GM12878 (cell line): ENCODE measurements around the gene ERVMER34-1. TPM values are rescaled to one million over a fixed set of nuclear protein-coding genes. Genes with fewer than 3 reads are reported as not detected.

Source experiments
- ATAC-seq: fragments of 200-7000 bp; cut with Tn5 transposase; 3 replicates; pipeline ENCODE4 v1.9.1; 2020; ENCODE audit warnings: mild to moderate bottlenecking, moderate library complexity
- BruUV-seq: library from RNA; stranded (reverse); fragments of 400-500 nt; replicated peaks from 2 replicates; lab custom pipeline; 2021; lab: Mats Ljungman, UMichigan
- CTCF ChIA-PET: fragments of 300-600 bp; sonication (Branson Sonifier 250); formaldehyde crosslinking; extraction: SDS; loops from one replicate; lab custom pipeline; 2021; ENCODE audit warnings: inconsistent platforms; lab: Yijun Ruan, JAX
- POLR2A ChIA-PET: fragments of 350-600 bp; formaldehyde crosslinking; extraction: SDS; loops from one replicate; lab custom pipeline; 2021; ENCODE audit warnings: inconsistent platforms; lab: Charles Lee
- RAD21 ChIA-PET: fragments of 300-600 bp; sonication (Branson Sonifier 250); formaldehyde crosslinking; loops from one replicate; lab custom pipeline; 2023; ENCODE audit warnings: antibody characterized with exemption; ENCODE audit not compliant: unreplicated experiment; lab: Charles Lee
- SMC1A ChIA-PET: fragments of 300-600 bp; sonication (Branson Sonifier 250); formaldehyde crosslinking; loops from one replicate; lab custom pipeline; 2023; ENCODE audit not compliant: unreplicated experiment, uncharacterized antibody; lab: Charles Lee
- DNase-seq: peaks from one replicate; pipeline ENCODE4 v3.0.0-alpha.2; 2011; ENCODE audit warnings: low read depth, low spot score
- FAIRE-seq: peaks from 3 replicates; lab custom pipeline; 2011; peaks lifted over from hg19 to GRCh38; lab: Jason Lieb, UNC
- H2AFZ ChIP-seq: 2 replicates; pipeline ENCODE4 v1.6.0; 2011; ENCODE audit warnings: low read depth, low read length, control low read depth; ENCODE audit not compliant: control insufficient read depth
- H3K27ac ChIP-seq: 2 replicates; pipeline ENCODE4 v1.5.1; 2011; ENCODE audit warnings: control low read depth; ENCODE audit not compliant: control insufficient read depth, insufficient read depth
- H3K27me3 ChIP-seq, 2 experiments: replicated peaks in 1 of 2; 2 replicates each; pipeline versions ENCODE4 v1.6.0 to v1.6.1; 2011; ENCODE audit warnings: low read length in 1 of 2; ENCODE audit not compliant: control insufficient read depth in 2 of 2, insufficient read depth in 2 of 2
- H3K36me3 ChIP-seq, 2 experiments: 2 replicates each; pipeline ENCODE4 v1.5.1; 2011; ENCODE audit warnings: low read length in 1 of 2; ENCODE audit not compliant: control insufficient read depth in 2 of 2, insufficient read depth in 2 of 2
- H3K4me1 ChIP-seq: 2 replicates; pipeline ENCODE4 v1.6.1; 2011; ENCODE audit warnings: mild to moderate bottlenecking, low read length, moderate library complexity, mixed read lengths; ENCODE audit not compliant: control insufficient read depth, insufficient read depth
- H3K4me2 ChIP-seq: 2 replicates; pipeline ENCODE4 v1.6.0; 2011; ENCODE audit warnings: control low read depth; ENCODE audit not compliant: control insufficient read depth, insufficient read depth
- H3K4me3 ChIP-seq: fragments of 200-600 bp; sonication (generic); 2 replicates; pipeline ENCODE4 v1.5.1; 2016
- H3K79me2 ChIP-seq: 2 replicates; pipeline ENCODE4 v1.6.0; 2011; ENCODE audit warnings: low read length; ENCODE audit not compliant: control insufficient read depth, insufficient read depth
- H3K9ac ChIP-seq: 2 replicates; pipeline ENCODE4 v1.8.0; 2011; ENCODE audit warnings: low read length, control low read depth, mixed read lengths; ENCODE audit not compliant: control insufficient read depth, insufficient read depth
- H3K9me3 ChIP-seq: replicated peaks from 3 replicates; pipeline ENCODE4 v1.5.1; 2011; ENCODE audit warnings: mild to moderate bottlenecking, low read length; ENCODE audit not compliant: control insufficient read depth, insufficient read depth
- H4K20me1 ChIP-seq: 2 replicates; pipeline ENCODE4 v1.6.0; 2011; ENCODE audit not compliant: control insufficient read depth, insufficient read depth
- CBFB ChIP-seq: IDR thresholded peaks from 2 replicates; pipeline ENCODE4 v1.6.1; 2016; ENCODE audit warnings: antibody characterized with exemption, low read depth
- CBX3 ChIP-seq: fragments of 200-600 bp; sonication (generic); IDR thresholded peaks from 2 replicates; pipeline ENCODE4 v1.6.1; 2016; ENCODE audit warnings: low read depth, borderline replicate concordance
- DPF2 ChIP-seq: fragments of 450-650 bp; IDR thresholded peaks from 2 replicates; pipeline ENCODE4 v1.6.1; 2017; ENCODE audit warnings: mild to moderate bottlenecking
- POLR2AphosphoS2 ChIP-seq: IDR thresholded peaks from 2 replicates; pipeline ENCODE4 v1.6.1; 2011; ENCODE audit warnings: low read depth, mild to moderate bottlenecking, low read length, improper control_type of control experiment, moderate library complexity
- POLR2AphosphoS5 ChIP-seq: IDR thresholded peaks from 2 replicates; pipeline ENCODE4 v1.6.1; 2011; ENCODE audit warnings: mild to moderate bottlenecking, low read length, inconsistent platforms
- SIX5 ChIP-seq: IDR thresholded peaks from 2 replicates; pipeline ENCODE4 v1.6.1; 2011; ENCODE audit warnings: mild to moderate bottlenecking, low read depth, low read length, moderate library complexity; ENCODE audit not compliant: severe bottlenecking
- SMC3 ChIP-seq: IDR thresholded peaks from 2 replicates; pipeline ENCODE4 v1.6.1; 2011; ENCODE audit warnings: low read length, improper control_type of control experiment, borderline replicate concordance
- TARDBP ChIP-seq: IDR thresholded peaks from 2 replicates; pipeline ENCODE4 v1.6.1; 2016; ENCODE audit warnings: borderline replicate concordance
- YBX1 ChIP-seq: fragments of 450-650 bp; IDR thresholded peaks from 2 replicates; pipeline ENCODE4 v1.6.1; 2016; ENCODE audit warnings: antibody characterized with exemption
- WGBS: methylation state at CpG from one replicate; pipeline ENCODE4 v1.1.6; 2016; ENCODE audit warnings: low lambda C conversion rate; ENCODE audit not compliant: insufficient replicate concordance, insufficient coverage; ENCODE audit errors: missing lambda C conversion rate; 5-methylcytosine and 5-hydroxymethylcytosine counted together
- in situ Hi-C: fragments of 300-500 bp; cut with MboI; formaldehyde crosslinking; loops from 9 replicates; pipeline ENCODE4 v1.14.3; 2018; ENCODE audit warnings: mixed read lengths
- intact Hi-C: fragments of 100-400 bp; cut with micrococcal nuclease; formaldehyde crosslinking; loops from one replicate; pipeline ENCODE4 v1.14.2; 2022; ENCODE audit not compliant: unreplicated experiment
- polyA plus RNA-seq, 11 experiments: library from polyadenylated mRNA; depleted of rRNA in 4 of 11; unstranded in 6 of 11; stranded (reverse) in 5 of 11; fragments of >200 nt; fragmentation: Nextera tagmentation in 4 of 11; fragmentation: Illumina TruSeq in 1 of 11; extraction: Ambion mirVana in 4 of 11; extraction: Trizol in 1 of 11; gene quantifications; 1 replicate in 1 of 11; 2 replicates in 10 of 11; pipeline versions ENCODE4 v1.2.1 to v1.2.3, GENCODE V29; 2011 to 2016; ENCODE audit warnings: inconsistent platforms in 2 of 11, missing spikeins in 2 of 11, low read depth in 1 of 11
- total RNA-seq, 4 experiments: library from RNA; depleted of rRNA in 3 of 4; stranded (reverse); fragments of >200 nt in 3 of 4; fragmentation: Illumina TruSeq in 1 of 4; extraction: Trizol in 1 of 4; gene quantifications; 2 replicates each; pipeline versions ENCODE4 v1.2.1 to v1.2.3, GENCODE V29; 2013 to 2021

The ERVMER34-1 gene
- total and polyA plus RNA-seq, 10 of the 15 experiments (the other 5 are each of a cell fraction or from before 2014, with no cell fraction given) = not detected

DNA sequence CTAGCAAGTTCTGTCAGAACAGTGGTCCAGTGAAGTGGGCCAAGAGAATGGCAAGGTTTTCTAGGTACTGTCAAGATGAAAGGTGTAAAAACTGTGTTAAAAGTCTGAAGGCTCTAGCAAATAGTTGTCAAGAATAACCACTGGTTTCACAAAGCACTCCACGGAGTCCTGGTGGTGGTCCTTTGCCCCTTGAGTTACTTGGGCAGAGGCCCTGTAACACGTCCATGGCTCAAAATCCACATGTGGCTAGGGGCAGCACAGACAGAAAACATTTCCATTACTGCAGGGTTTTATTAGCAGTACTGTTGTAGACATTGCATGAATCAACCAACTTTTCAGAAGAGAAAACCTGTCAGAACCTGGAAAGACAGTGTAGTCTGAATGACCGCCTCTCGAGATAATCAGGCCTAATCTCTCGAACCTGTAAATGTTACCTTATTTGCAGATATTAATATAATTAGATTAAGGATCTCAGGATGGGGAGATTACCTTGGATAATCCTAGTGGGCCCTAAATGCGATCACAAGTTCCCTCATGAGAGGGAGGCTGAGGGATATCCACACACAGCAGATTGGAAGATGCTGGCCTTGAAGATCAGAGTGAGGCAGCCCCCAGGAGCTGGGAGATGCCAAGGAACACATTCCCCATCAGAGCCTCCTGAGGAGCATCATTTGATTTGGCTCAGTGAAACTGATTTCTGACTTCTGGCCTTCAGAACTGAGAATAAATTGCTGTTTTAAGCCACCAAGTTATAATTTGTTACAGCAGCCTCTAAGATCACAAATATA is 34.7 kb downstream of the ERVMER34-1 start:
- BruUV-seq = no TSS peak
- ChIA-PET SMC1A (interaction anchor here (1.4 kb wide), 1 partner anchor 9 kb away, joined by 4 read pairs; no protein-coding TSS in a partner anchor), CTCF (no interaction called here), POLR2A (no interaction called here)
- DNase-seq (no peak), FAIRE-seq (no peak), ATAC-seq (no peak)
- Histone ChIP-seq H3K79me2 (peaks cover 39% of the 10 kb centered on the region), H3K4me2 (peak overlapping the region; percentile 24), H2AFZ (no peak overlapping the region), H3K9ac (no peak overlapping the region), H3K36me3 (peaks cover 7 to 34% of the 10 kb centered on the region in 2 experiments), H3K9me3 (no peaks in the 10 kb centered on the region)
- intact Hi-C loops = loop anchor here (10.0 kb wide), 1 partner anchor 1348 kb away; the partner anchor contains the start of gene CHIC2
- TF ChIP-seq POLR2AphosphoS5 = 0 out of 2 replicates have a peak, but pooled peaks have one; percentile 32
- TF ChIP-seq YBX1 = no peak
- no peak for TF ChIP-seq CBX3
- no peak for TF ChIP-seq SIX5
- no peak for TF ChIP-seq TARDBP
- no peak for TF ChIP-seq SMC3
- TF ChIP-seq CBFB = no peak
- TF ChIP-seq POLR2AphosphoS2 = no peak
- no peak for TF ChIP-seq DPF2
- TF ChIP-seq, all 136 proteins: peak for 1
- Histone ChIP-seq H3K4me3 (peak overlapping the region; percentile 93; the same call in 1 of the 2 replicates), H3K4me1 (peaks cover 21% of the 10 kb centered on the region), H3K27ac (0 out of 2 replicates have a peak overlapping the region, but pooled peaks have one; percentile 1), H4K20me1 (peaks cover 3% of the 10 kb centered on the region; the same call in 1 of the 2 replicates), H3K27me3 (no peaks in the 10 kb centered on the region)
- WGBS = 83% methylated on average over 6 of the region's 6 CpGs
- in situ Hi-C loops = loop anchor here (25.0 kb wide), 1 partner anchor 646 kb away; the partner anchor contains the start of gene SCFD2
- RAD21 ChIA-PET = no interaction called here
